ENCODE measurements around the gene AATF.

The AATF gene

DNA sequence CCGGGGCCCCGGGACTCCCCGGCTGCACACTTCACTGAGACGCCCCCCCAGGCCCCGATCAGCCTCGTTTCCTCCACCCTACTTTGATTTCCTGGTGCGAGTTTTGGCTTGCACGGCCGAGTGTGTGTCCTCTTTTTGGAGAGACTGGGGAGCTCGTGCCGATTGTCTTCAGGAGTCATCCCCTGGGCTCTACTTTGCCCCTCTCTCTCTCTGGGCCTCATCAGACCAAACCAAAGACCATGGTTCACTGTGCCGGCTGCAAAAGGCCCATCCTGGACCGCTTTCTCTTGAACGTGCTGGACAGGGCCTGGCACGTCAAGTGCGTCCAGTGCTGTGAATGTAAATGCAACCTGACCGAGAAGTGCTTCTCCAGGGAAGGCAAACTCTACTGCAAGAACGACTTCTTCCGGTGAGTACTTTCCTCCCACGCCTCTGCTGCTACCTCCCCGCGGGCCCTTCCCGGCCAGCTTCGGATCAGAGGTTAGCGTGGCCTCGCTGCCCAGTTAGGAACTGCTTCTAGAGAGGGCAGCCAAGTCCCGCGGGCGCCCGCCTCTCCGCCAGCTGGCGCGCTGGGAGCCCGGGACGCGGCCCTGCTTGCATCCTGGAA, 10.7 kb upstream of the AATF start:
- no peak overlapping the region for H3K27ac ChIP-seq (replicated peaks)
- peaks cover 93% of the 10 kb centered on the region for H3K27me3 ChIP-seq (ENCODE audit: insufficient read depth, poor library complexity, severe bottlenecking)
- H3K4me3 ChIP-seq (replicated peaks; ENCODE audit: insufficient read depth, low read length): peak overlapping the region; percentile 14; the same call in 1 of the 2 replicates
- DNase-seq (ENCODE audit: low read depth in 1 of 2, low spot score in 1 of 2): peak in 1 of 2 experiments; percentile 30
- no peak for TF ChIP-seq SPI1 (IDR thresholded peaks at IDR 0.05; ENCODE audit: borderline replicate concordance, low read depth)
- TF ChIP-seq, protein P1, sequence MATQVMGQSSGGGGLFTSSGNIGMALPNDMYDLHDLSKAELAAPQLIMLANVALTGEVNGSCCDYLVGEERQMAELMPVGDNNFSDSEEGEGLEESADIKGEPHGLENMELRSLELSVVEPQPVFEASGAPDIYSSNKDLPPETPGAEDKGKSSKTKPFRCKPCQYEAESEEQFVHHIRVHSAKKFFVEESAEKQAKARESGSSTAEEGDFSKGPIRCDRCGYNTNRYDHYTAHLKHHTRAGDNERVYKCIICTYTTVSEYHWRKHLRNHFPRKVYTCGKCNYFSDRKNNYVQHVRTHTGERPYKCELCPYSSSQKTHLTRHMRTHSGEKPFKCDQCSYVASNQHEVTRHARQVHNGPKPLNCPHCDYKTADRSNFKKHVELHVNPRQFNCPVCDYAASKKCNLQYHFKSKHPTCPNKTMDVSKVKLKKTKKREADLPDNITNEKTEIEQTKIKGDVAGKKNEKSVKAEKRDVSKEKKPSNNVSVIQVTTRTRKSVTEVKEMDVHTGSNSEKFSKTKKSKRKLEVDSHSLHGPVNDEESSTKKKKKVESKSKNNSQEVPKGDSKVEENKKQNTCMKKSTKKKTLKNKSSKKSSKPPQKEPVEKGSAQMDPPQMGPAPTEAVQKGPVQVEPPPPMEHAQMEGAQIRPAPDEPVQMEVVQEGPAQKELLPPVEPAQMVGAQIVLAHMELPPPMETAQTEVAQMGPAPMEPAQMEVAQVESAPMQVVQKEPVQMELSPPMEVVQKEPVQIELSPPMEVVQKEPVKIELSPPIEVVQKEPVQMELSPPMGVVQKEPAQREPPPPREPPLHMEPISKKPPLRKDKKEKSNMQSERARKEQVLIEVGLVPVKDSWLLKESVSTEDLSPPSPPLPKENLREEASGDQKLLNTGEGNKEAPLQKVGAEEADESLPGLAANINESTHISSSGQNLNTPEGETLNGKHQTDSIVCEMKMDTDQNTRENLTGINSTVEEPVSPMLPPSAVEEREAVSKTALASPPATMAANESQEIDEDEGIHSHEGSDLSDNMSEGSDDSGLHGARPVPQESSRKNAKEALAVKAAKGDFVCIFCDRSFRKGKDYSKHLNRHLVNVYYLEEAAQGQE (IDR thresholded peaks at IDR 0.05; ENCODE audit: insufficient replicate concordance, low read depth): peak; percentile 70
- TF ChIP-seq, protein P2, sequence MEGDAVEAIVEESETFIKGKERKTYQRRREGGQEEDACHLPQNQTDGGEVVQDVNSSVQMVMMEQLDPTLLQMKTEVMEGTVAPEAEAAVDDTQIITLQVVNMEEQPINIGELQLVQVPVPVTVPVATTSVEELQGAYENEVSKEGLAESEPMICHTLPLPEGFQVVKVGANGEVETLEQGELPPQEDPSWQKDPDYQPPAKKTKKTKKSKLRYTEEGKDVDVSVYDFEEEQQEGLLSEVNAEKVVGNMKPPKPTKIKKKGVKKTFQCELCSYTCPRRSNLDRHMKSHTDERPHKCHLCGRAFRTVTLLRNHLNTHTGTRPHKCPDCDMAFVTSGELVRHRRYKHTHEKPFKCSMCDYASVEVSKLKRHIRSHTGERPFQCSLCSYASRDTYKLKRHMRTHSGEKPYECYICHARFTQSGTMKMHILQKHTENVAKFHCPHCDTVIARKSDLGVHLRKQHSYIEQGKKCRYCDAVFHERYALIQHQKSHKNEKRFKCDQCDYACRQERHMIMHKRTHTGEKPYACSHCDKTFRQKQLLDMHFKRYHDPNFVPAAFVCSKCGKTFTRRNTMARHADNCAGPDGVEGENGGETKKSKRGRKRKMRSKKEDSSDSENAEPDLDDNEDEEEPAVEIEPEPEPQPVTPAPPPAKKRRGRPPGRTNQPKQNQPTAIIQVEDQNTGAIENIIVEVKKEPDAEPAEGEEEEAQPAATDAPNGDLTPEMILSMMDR (IDR thresholded peaks at IDR 0.05; ENCODE audit: insufficient read depth, low read length): no peak
- no peak for TF ChIP-seq POLR2AphosphoS5 (IDR thresholded peaks at IDR 0.05; ENCODE audit: low read depth)

DNA sequence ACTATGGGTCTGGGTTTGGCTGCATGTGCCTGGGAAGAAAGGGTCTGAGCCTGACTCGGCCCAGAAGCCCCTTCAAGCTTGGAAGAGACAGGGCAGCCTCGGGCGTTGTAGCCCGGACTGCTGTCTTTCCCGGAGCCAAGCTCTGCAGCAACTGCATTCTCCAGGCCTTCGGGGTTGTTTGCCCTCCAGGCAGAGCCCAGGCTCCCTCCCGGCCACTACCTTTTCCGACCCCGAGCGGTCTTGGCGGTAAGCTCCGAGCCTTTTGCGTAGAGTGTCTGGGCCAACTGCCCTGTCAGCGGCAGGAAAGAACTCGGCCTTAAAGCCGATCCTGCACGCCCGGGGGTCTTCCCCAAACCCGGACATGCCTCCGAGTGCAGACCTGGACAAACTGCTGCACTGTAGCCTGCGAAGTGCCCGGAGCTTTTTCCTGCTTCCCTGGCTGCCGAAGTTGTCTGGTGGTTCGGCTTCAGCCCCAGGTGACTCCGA, 10.1 kb upstream of the AATF start:
- Histone ChIP-seq H3K4me3 (replicated peaks; ENCODE audit: insufficient read depth, low read length) (no peak overlapping the region), H3K27ac (replicated peaks) (no peak overlapping the region), H3K27me3 (ENCODE audit: insufficient read depth, poor library complexity, severe bottlenecking) (peaks cover 94% of the 10 kb centered on the region)
- DNase-seq (ENCODE audit: low read depth in 1 of 2, low spot score in 1 of 2): no peak
- TF ChIP-seq GABPA (IDR thresholded peaks at IDR 0.05; ENCODE audit: low read depth) (no peak), POLR2AphosphoS5 (IDR thresholded peaks at IDR 0.05; ENCODE audit: low read depth) (no peak), SPI1 (IDR thresholded peaks at IDR 0.05; ENCODE audit: borderline replicate concordance, low read depth) (no peak)
- TF ChIP-seq, protein P2 (IDR thresholded peaks at IDR 0.05; ENCODE audit: insufficient read depth, low read length): no peak
- TF ChIP-seq, protein P1 (IDR thresholded peaks at IDR 0.05; ENCODE audit: insufficient replicate concordance, low read depth): no peak

DNA sequence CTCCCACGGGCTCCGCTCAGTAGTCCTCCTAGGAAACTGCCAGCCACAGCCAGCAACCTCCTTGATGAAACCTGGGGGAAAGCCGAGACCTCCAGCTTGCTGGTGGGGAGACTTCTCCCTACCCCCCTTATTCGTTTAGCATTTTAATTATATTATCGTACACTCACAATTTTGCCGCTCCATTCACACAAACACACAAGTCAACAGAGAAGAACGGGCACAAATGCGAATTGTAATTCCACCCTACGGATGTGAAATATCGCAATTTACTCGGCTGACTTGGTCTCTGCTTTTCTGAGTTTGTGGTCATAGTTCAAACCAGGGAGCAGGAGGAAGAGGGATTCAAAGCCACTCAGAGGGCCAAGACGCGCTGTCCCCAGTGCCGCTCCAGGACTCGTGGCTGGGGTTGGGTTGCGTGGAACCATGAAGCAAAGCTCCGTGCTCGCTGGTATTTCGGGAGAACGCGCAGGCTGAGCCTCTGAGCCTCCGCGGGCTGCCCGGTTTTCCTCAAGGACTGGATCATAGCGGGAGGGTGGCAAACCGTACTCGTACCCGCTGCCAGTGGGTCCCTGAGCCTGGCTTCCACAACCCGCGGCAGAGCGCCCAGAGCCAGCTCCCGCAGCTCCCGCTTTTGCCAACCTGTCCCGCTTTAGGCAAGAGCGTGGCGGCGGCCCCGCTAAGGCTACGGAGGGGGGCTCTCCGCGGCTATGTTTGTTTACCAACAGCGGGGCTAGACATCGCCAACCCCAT, 9.5 kb upstream of the AATF start:
- H3K27ac ChIP-seq (replicated peaks): no peak overlapping the region
- H3K4me3 ChIP-seq (replicated peaks; ENCODE audit: insufficient read depth, low read length): no peak overlapping the region
- peaks cover 93% of the 10 kb centered on the region for H3K27me3 ChIP-seq (ENCODE audit: insufficient read depth, poor library complexity, severe bottlenecking)
- TF ChIP-seq, protein P2 (IDR thresholded peaks at IDR 0.05; ENCODE audit: insufficient read depth, low read length): no peak
- TF ChIP-seq GABPA (IDR thresholded peaks at IDR 0.05; ENCODE audit: low read depth) (no peak), SPI1 (IDR thresholded peaks at IDR 0.05; ENCODE audit: borderline replicate concordance, low read depth) (no peak), POLR2AphosphoS5 (IDR thresholded peaks at IDR 0.05; ENCODE audit: low read depth) (no peak)
- TF ChIP-seq, protein P1 (IDR thresholded peaks at IDR 0.05; ENCODE audit: insufficient replicate concordance, low read depth): no peak
- no peak for DNase-seq (ENCODE audit: low read depth in 1 of 2, low spot score in 1 of 2)

All from HL-60 (cell line).